Coronary artery (tissue), 2 donors: ENCODE results near the gene NDST4.
"Not testable (repeated sequence)": the region's sequence is repeated elsewhere in the genome, so short reads cannot be mapped to it uniquely, and the experiment has no call there.

Experiments
- DNase-seq: peaks from one replicate; pipeline ENCODE4 v3.0.0-alpha.2; 2017; ENCODE audit warnings: low spot score
- H3K27ac ChIP-seq, 2 donors: fragments of 200-600 bp; sonication (generic); one replicate each; pipeline ENCODE4 v1.5.1; 2016 to 2019
- H3K4me3 ChIP-seq: fragments of 200-600 bp; sonication (generic); 2 replicates; pipeline ENCODE4 v1.5.1; 2016; ENCODE audit warnings: mild to moderate bottlenecking, moderate library complexity
- CTCF ChIP-seq: fragments of 200-600 bp; sonication (generic); IDR thresholded peaks from one replicate; pipeline ENCODE4 v1.5.1; 2019; ENCODE audit warnings: antibody characterized with exemption

NDST4 gene

GRCh38 chr4:114999880-115000279 is 113.5 kb downstream of the NDST4 start:
- H3K4me3 ChIP-seq, result no peak overlapping the region
- no peak overlapping the region for H3K27ac ChIP-seq
- DNase-seq, result no peak
- no peak for TF ChIP-seq CTCF

DNA sequence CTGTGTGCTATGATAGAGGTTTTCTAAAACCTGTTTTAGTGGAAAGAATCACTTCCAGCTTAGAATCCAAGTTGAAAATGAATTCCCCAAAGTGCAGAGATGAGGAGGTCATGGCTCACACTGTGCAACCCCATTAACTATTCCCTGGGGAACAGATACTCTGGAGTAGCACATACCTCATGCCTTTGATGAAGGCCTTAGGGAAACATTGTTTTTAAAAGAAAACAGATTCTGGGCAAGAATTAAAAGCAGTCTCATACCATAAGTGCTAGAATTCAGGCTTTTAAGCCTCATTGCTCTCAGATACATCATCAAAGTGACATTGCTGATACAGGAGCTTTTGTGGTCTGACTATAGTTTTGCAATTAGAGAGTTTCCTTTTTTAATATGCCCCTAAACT is 115.1 kb downstream of the NDST4 start:
- no peak overlapping the region for H3K27ac ChIP-seq
- DNase-seq, result no peak
- no peak for TF ChIP-seq CTCF
- no peak overlapping the region for H3K4me3 ChIP-seq

GRCh38 chr4:114997576-114998247 is 115.7 kb downstream of the NDST4 start:
- H3K27ac ChIP-seq, result no peak overlapping the region
- no peak for TF ChIP-seq CTCF
- DNase-seq, result no peak
- no peak overlapping the region for H3K4me3 ChIP-seq

- no peak for TF ChIP-seq CTCF
- Histone ChIP-seq H3K4me3 (no peak overlapping the region), H3K27ac (no peak overlapping the region)
- no peak for DNase-seq
Observed at GRCh38 chr4:114986133-114986532, 127.3 kb downstream of the NDST4 start.

- DNase-seq, result no peak
- H3K4me3 ChIP-seq, result no peak overlapping the region
- H3K27ac ChIP-seq, result no peak overlapping the region
- no peak for TF ChIP-seq CTCF
Observed at GRCh38 chr4:114980932-114981708, 132.3 kb downstream of the NDST4 start.

DNA sequence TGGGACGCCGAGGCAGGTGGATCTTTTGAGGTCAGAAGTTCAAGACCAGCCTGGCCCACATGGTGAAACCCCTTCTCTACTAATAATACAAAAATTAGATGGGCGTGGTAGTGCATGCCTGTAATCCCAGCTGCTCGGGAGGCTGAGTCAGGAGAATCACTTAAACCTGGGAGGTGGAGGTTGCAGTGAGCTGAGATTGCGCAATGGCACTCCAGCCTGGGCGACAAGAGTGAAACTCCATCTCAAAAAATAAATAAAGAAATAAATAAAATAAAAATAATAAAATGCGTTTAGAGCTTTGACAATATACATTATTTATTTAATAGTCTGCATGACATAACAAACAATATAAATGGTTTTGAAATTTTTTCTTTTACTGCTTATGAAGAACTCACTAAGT is 133.0 kb downstream of the NDST4 start:
- DNase-seq, H3K27ac ChIP-seq: not testable (repeated sequence)

DNA sequence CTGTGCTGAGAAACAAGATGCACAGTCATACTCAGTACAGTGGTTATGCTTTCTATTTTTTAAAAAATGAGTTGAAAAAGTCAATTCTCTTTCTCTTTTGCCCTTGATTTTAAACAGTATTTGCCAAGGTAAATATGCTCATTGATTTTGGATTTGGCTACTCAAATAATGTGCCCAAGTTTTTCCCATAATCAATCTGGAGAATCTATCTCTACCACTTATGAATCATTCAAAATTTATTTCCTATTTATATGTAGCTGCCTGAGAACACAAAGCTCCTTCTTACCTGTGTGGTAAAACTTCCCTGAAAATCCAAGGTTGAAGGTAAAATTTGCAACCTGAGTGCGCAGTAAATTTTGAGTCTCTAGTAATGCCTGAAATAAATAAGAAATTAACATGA is 136.5 kb downstream of the NDST4 start:
- DNase-seq, result no peak
- no peak overlapping the region for H3K4me3 ChIP-seq
- no peak overlapping the region for H3K27ac ChIP-seq
- no peak for TF ChIP-seq CTCF

More for the DNA sequence above, 133.0 kb downstream of the NDST4 start:
- not testable (repeated sequence) for H3K4me3 ChIP-seq
